Epithelial cell of proximal tubule (primary cell): Measurements from ENCODE around the gene ZNF692. TPM values are rescaled to one million over a fixed set of nuclear protein-coding genes. Genes with fewer than 3 reads are reported as not detected.
A peak's percentile ranks its signal among the peaks of the same experiment; 100 is the strongest.

Experiments used
- DNase-seq: peaks from one replicate; pipeline ENCODE4 v3.0.0-alpha.2; 2011; ENCODE audit warnings: low read depth
- H3K4me3 ChIP-seq: 2 replicates; pipeline ENCODE4 v1.5.1; 2011; ENCODE audit warnings: low read depth, mild to moderate bottlenecking, low read length
- total RNA-seq: library from RNA; depleted of rRNA; stranded (reverse); fragments of >200 nt; gene quantifications from 2 replicates; pipeline ENCODE4 v1.2.3, GENCODE V29; 2015
- TF ChIP-seq, protein P1 (sequence below): conservative IDR thresholded peaks from 2 replicates; pipeline ENCODE4 v1.5.1; 2012; ENCODE audit warnings: low read depth, mild to moderate bottlenecking, low read length

Gene ZNF692
- total RNA-seq, 1 donor from 2014 or later = 35.7 TPM

- DNase-seq = no peak
- TF ChIP-seq, protein P1, sequence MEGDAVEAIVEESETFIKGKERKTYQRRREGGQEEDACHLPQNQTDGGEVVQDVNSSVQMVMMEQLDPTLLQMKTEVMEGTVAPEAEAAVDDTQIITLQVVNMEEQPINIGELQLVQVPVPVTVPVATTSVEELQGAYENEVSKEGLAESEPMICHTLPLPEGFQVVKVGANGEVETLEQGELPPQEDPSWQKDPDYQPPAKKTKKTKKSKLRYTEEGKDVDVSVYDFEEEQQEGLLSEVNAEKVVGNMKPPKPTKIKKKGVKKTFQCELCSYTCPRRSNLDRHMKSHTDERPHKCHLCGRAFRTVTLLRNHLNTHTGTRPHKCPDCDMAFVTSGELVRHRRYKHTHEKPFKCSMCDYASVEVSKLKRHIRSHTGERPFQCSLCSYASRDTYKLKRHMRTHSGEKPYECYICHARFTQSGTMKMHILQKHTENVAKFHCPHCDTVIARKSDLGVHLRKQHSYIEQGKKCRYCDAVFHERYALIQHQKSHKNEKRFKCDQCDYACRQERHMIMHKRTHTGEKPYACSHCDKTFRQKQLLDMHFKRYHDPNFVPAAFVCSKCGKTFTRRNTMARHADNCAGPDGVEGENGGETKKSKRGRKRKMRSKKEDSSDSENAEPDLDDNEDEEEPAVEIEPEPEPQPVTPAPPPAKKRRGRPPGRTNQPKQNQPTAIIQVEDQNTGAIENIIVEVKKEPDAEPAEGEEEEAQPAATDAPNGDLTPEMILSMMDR = no peak
- H3K4me3 ChIP-seq = no peak overlapping the region
These were observed 45.3 kb downstream of the ZNF692 start for GRCh38 chr1:248813546-248813945.

DNA sequence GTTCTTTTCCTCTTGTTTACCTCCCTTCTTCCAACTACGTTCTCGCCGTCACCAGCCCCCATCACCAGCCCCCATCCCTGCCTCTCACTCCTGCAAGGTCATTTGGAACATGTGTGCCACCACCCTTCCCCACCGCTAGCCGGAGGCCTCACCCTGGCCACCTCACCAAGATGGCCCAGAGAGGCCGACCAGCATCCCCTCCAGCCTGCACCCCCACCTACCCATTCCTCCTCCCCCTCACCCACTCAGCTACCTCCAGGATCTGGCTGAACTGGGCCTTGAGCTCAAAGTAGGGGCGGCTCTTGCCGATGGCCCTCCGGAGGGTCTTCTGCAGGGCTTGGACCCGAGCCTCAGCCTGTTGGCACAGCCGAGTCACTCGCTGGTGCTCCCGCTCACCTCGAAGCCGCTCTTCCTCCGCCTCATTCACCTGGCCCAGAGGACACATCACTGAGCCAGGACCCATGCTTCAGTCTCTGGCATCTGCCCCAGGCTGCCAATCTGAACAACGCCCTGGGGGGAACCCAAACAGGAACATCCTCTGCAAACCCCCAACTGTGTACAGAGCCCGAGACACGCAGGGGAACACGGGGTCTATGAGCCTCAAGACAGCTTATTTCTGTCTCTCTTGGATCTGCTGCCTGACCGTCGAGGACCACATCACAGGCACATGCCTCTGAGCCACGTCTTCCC, 46.0 kb downstream of the ZNF692 start:
- TF ChIP-seq, protein P1 = no peak

DNA sequence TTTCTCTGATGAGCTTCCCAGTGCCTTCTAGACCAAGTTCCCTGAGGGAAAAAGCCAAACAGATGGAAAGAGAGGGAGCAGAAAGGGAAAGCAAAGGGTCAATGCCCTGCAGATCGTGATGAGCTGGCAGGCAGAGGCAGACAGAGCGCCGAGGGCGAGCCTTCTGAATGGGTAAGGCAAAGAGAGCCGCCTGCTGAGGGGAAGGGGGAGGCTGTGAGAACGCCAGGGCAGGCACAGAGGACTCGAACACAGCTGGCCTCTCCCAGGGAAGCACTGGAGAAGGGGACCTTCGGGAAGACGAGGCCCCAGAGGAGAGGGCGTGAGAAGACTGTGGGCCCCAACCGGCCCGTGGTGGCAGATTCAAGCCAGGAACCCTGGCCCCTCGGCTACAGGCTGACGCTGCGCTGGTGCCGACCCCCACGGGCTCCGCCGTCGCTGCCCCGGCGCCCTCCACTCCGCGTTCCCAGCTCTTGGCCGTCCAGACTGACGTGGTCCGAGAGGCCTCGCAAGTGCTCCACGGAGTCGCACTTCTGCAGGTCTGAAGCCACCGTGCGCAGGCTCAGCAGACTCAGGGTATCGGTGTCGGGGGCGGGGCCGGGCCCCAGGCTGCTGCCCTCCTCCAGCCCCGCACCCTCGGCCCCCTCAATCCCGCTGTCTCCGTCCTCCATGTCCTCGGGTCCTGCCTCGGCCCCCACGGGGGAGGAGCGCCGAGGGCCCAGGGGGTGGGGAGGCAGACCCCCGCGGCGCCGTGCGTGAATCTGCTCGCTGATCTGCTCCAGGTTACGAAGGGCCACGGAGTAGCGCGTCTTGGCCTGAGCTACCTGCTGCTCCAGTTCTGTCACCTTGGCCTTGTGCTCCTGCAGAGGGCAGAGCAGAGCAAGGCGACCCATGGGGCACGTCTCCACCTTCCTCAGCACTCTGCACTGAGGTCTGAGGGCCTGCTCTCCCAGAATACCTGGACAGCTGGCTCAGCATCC, 47.1 kb downstream of the ZNF692 start:
- DNase-seq = no peak
- H3K4me3 ChIP-seq = no peak overlapping the region
- TF ChIP-seq, protein P1 = peak; percentile 21

More for the DNA sequence above, 46.0 kb downstream of the ZNF692 start:
- no peak for DNase-seq
- H3K4me3 ChIP-seq = no peak overlapping the region

GRCh38 chr1:248810727-248811513, 48.0 kb downstream of the ZNF692 start:
- DNase-seq = no peak
- H3K4me3 ChIP-seq = no peak overlapping the region
- TF ChIP-seq, protein P1 = no peak

DNA sequence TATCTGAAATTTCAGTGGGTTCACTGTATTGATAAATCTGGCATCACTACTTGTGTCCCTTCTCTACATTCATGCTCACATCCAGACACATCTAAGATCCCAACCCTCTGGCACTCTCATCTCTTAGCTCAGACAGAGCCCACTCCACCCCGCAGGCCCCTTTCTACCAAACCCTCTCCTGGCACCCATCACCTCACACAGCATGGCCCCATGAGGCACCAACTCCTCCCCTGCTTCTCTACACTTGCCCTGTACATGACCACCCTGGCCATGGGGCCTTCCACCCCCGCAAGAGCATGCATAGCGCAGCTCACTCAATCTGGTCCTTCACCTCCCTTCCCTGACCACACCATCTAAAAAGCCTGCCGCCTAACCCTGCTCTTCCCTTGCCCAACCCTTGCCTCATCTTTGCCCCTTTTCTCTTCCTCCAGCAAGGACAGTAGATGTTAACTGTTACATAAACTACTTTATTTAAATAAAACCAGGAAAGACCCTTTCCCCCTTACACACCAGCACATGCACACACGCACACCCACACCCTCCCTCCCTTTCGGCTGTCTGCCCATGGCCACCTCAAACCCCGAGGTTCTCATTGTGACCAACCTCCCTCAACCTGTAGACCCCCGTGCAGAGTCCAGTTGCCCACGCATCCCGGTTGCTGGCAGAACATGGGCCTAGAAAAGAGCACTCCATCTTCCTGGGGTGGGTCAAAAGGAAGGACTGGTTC, 48.7 kb downstream of the ZNF692 start:
- TF ChIP-seq, protein P1 = no peak
- DNase-seq = no peak
- no peak overlapping the region for H3K4me3 ChIP-seq

DNA sequence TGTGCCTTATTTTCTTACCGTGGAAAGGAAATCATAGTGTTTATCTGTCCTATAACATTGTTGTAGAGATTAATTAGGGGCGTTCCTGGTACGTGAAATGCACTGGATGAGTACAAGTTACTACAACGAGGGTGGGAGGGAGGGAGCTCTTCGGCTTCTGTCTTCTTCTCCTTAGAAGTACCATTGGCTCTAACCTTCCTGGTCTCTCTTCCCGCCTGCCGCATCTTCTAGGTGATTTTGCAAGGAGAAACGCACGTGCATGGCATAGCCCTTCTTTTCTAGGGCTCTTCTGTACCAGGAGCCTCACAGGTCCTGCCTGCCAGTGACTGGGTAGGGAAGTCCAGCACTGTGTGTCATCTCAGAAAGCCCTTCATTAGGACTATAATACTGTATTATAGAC, 50.0 kb downstream of the ZNF692 start:
- no peak for DNase-seq
- TF ChIP-seq, protein P1 = no peak
- no peak overlapping the region for H3K4me3 ChIP-seq
